Left ventricle myocardium superior (tissue), 1 donor: ENCODE measurements around the gene CARS2. TPM values are rescaled to one million over a fixed set of nuclear protein-coding genes. Genes with fewer than 3 reads are reported as not detected.
"Not testable (repeated sequence)": the region's sequence is repeated elsewhere in the genome, so short reads cannot be mapped to it uniquely, and the experiment has no call there.

ENCODE experiments used
- ATAC-seq: fragments of 200-7000 bp; cut with Tn5 transposase; one replicate; pipeline ENCODE4 v1.9.1; 2020; ENCODE audit warnings: mild to moderate bottlenecking, moderate library complexity
- DNase-seq: peaks from one replicate; pipeline ENCODE4 v3.0.0-alpha.2; 2020
- intact Hi-C: fragments of 100-400 bp; cut with micrococcal nuclease; formaldehyde crosslinking; loops from one replicate; pipeline ENCODE4 v1.11.0; 2022
- total RNA-seq: library from RNA; stranded (reverse); fragmentation: NEBNext Ultra II Directional; extraction: Animal tissue kit (Norgen Biotek cat#: 25700); gene quantifications from one replicate; pipeline ENCODE4 v1.2.1, GENCODE V29; 2021
- donor health status: DM: no; HTN: yes; CAD: no; lungs with severe emphysema.

The CARS2 gene
- total RNA-seq, 1 donor from 2014 or later: 54.5 TPM

GRCh38 chr13:110687736-110688135 lies 18.2 kb downstream of the CARS2 start:
- ATAC-seq: no peak
- no peak for DNase-seq
- intact Hi-C loops: no loop called here

- no peak for ATAC-seq
- intact Hi-C loops: no loop called here
- DNase-seq: no peak
Measured at GRCh38 chr13:110685305-110686020, 20.5 kb downstream of the CARS2 start.

- intact Hi-C loops: no loop called here
- ATAC-seq: no peak
- DNase-seq: no peak
Measured at GRCh38 chr13:110684388-110685056, 21.4 kb downstream of the CARS2 start.

GRCh38 chr13:110683921-110684320 lies 22.0 kb downstream of the CARS2 start:
- intact Hi-C loops: no loop called here
- DNase-seq (no peak), ATAC-seq (no peak)

- no peak for DNase-seq
- no peak for ATAC-seq
- intact Hi-C loops: no loop called here
Measured at GRCh38 chr13:110683203-110683883, 22.6 kb downstream of the CARS2 start.

- DNase-seq (no peak), ATAC-seq (no peak)
- intact Hi-C loops: no loop called here
Measured at GRCh38 chr13:110682746-110683145, 23.2 kb downstream of the CARS2 start.

GRCh38 chr13:110681868-110682550 lies 23.9 kb downstream of the CARS2 start:
- ATAC-seq: no peak
- intact Hi-C loops: no loop called here
- DNase-seq: no peak

GRCh38 chr13:110680852-110681251 lies 25.1 kb downstream of the CARS2 start:
- DNase-seq (no peak), ATAC-seq (no peak)
- intact Hi-C loops: no loop called here

- ATAC-seq (no peak), DNase-seq (no peak)
- intact Hi-C loops: no loop called here
Measured at GRCh38 chr13:110677731-110678545, 28.0 kb downstream of the CARS2 start.

- ATAC-seq: peak; percentile 61
- intact Hi-C loops: no loop called here
- no peak for DNase-seq
Measured at GRCh38 chr13:110676595-110677587, 29.0 kb downstream of the CARS2 start.

- ATAC-seq, intact Hi-C loops, DNase-seq: not testable (repeated sequence)
Measured at GRCh38 chr13:110669814-110670213, 36.1 kb downstream of the CARS2 start.

- DNase-seq: no peak
- ATAC-seq: no peak
- intact Hi-C loops: no loop called here
Measured at GRCh38 chr13:110669036-110669435, 36.9 kb downstream of the CARS2 start.

- intact Hi-C loops: no loop called here
- no peak for ATAC-seq
- no peak for DNase-seq
Measured at GRCh38 chr13:110666255-110666533, 39.7 kb downstream of the CARS2 start.

- ATAC-seq (peak; percentile 34), DNase-seq (no peak)
- intact Hi-C loops: no loop called here
Measured at GRCh38 chr13:110665491-110666254, 40.2 kb downstream of the CARS2 start.

GRCh38 chr13:110664673-110665072 lies 41.2 kb downstream of the CARS2 start:
- intact Hi-C loops: no loop called here
- no peak for ATAC-seq
- no peak for DNase-seq

GRCh38 chr13:110664041-110664440 lies 41.9 kb downstream of the CARS2 start:
- no peak for DNase-seq
- no peak for ATAC-seq
- intact Hi-C loops: no loop called here

- no peak for DNase-seq
- intact Hi-C loops: no loop called here
- ATAC-seq: no peak
Measured at GRCh38 chr13:110663491-110663890, 42.4 kb downstream of the CARS2 start.
